Naive thymus-derived CD4-positive, alpha-beta T cell (primary cell): ENCODE results near the gene FUT7. TPM values are rescaled to one million over a fixed set of nuclear protein-coding genes. Genes with fewer than 3 reads are reported as not detected.
"Not testable (repeated sequence)": the region's sequence is repeated elsewhere in the genome, so short reads cannot be mapped to it uniquely, and the experiment has no call there.

Source experiments
- ATAC-seq: fragments of 150-1000 bp; cut with Tn5 transposase; 2 replicates; pipeline ENCODE4 v1.10.0; 2021; ENCODE audit warnings: mild to moderate bottlenecking, moderate library complexity
- CTCF ChIA-PET: fragments of 350-600 bp; sonication (Branson Sonifier 250); formaldehyde crosslinking; loops from one replicate; lab custom pipeline; 2021; ENCODE audit warnings: antibody characterized with exemption; lab: Charles Lee
- POLR2A ChIA-PET: fragments of 350-600 bp; sonication (Branson Sonifier 250); formaldehyde crosslinking; loops from one replicate; lab custom pipeline; 2021; ENCODE audit warnings: antibody characterized with exemption, inconsistent platforms; lab: Charles Lee
- DNase-seq, 9 donors: peaks; one replicate each; pipeline versions ENCODE4 v3.0.0 to v3.0.0-alpha.2; 2020 to 2022; ENCODE audit warnings: mixed read lengths in 1 of 9
- H3K27ac ChIP-seq: one replicate; pipeline ENCODE4 v1.7.0; 2013; ENCODE audit warnings: mild to moderate bottlenecking, low read depth, low read length, moderate library complexity
- H3K27me3 ChIP-seq, 2 donors: one replicate each; pipeline ENCODE4 v1.7.0; 2013; ENCODE audit warnings: low read length in 2 of 2, mild to moderate bottlenecking in 2 of 2, moderate library complexity in 2 of 2; ENCODE audit not compliant: control insufficient read depth in 2 of 2, insufficient read depth in 2 of 2
- H3K36me3 ChIP-seq, 3 experiments: 1 replicate in 2 of 3; 2 replicates in 1 of 3; pipeline ENCODE4 v1.7.0; 2013; ENCODE audit warnings: low read length in 3 of 3, mild to moderate bottlenecking in 3 of 3, moderate library complexity in 1 of 3; ENCODE audit not compliant: insufficient read depth in 3 of 3, control insufficient read depth in 2 of 3
- H3K4me1 ChIP-seq, 2 donors: one replicate each; pipeline ENCODE4 v1.7.0; 2013; ENCODE audit warnings: low read length in 2 of 2, mild to moderate bottlenecking in 2 of 2, moderate library complexity in 1 of 2; ENCODE audit not compliant: control insufficient read depth in 2 of 2, insufficient read depth in 2 of 2
- H3K4me3 ChIP-seq: 2 replicates; pipeline ENCODE4 v1.7.0; 2013; ENCODE audit warnings: mild to moderate bottlenecking, low read length
- H3K9me3 ChIP-seq, 3 experiments: 1 replicate in 2 of 3; 2 replicates in 1 of 3; pipeline ENCODE4 v1.7.0; 2013; ENCODE audit warnings: low read length in 3 of 3; ENCODE audit not compliant: control insufficient read depth in 2 of 3
- H3K27ac Mint-ChIP-seq, 9 donors: one replicate each; pipeline ENCODE4 v1.8.0; 2020 to 2022; ENCODE audit warnings: mixed read lengths in 9 of 9, mild to moderate bottlenecking in 8 of 9, moderate library complexity in 5 of 9, inconsistent platforms in 2 of 9
- H3K27me3 Mint-ChIP-seq, 5 donors: one replicate each; pipeline ENCODE4 v1.8.0; 2021 to 2022; ENCODE audit warnings: mixed read lengths in 5 of 5, mild to moderate bottlenecking in 1 of 5
- H3K36me3 Mint-ChIP-seq, 5 donors: one replicate each; pipeline ENCODE4 v1.8.0; 2020 to 2022; ENCODE audit warnings: mixed read lengths in 5 of 5, mild to moderate bottlenecking in 3 of 5, inconsistent platforms in 1 of 5
- H3K4me1 Mint-ChIP-seq, 7 donors: one replicate each; pipeline ENCODE4 v1.8.0; 2020 to 2022; ENCODE audit warnings: mixed read lengths in 7 of 7, mild to moderate bottlenecking in 3 of 7, inconsistent platforms in 1 of 7
- H3K4me3 Mint-ChIP-seq, 10 donors: one replicate each; pipeline ENCODE4 v1.8.0; 2020 to 2022; ENCODE audit warnings: mild to moderate bottlenecking in 10 of 10, mixed read lengths in 10 of 10, moderate library complexity in 6 of 10, inconsistent platforms in 2 of 10
- H3K9me3 Mint-ChIP-seq, 11 donors: one replicate each; pipeline ENCODE4 v1.8.0; 2020 to 2022; ENCODE audit warnings: mixed read lengths in 11 of 11, mild to moderate bottlenecking in 4 of 11, inconsistent platforms in 1 of 11, moderate library complexity in 1 of 11
- intact Hi-C, 2 donors: fragments of 100-400 bp; cut with micrococcal nuclease; formaldehyde crosslinking; loops; one replicate each; pipeline ENCODE4 v1.15.1; 2023
- polyA plus RNA-seq, 2 donors: library from polyadenylated mRNA; unstranded; fragments of 300-500 nt; fragmentation: Illumina TruSeq; gene quantifications; one replicate each; pipeline ENCODE4 v1.2.3, GENCODE V29; 2021
- total RNA-seq, 6 experiments: library from RNA in 5 of 6; stranded (reverse) in 5 of 6; gene quantifications; 1 replicate in 5 of 6; 2 replicates in 1 of 6; pipeline ENCODE4 v1.2.3 and lab custom pipeline; 2021 to 2026

Gene FUT7
- total and polyA plus RNA-seq, 7 experiments from 2014 or later: 0.06 to 4.6 (median 0.32) TPM; not detected in 1

- H3K9me3 Mint-ChIP-seq, H3K4me1 ChIP-seq, POLR2A ChIA-PET, DNase-seq, H3K4me3 ChIP-seq, H3K36me3 Mint-ChIP-seq, H3K36me3 ChIP-seq, H3K4me1 Mint-ChIP-seq, H3K27ac Mint-ChIP-seq, H3K27ac ChIP-seq, ATAC-seq, H3K27me3 Mint-ChIP-seq, H3K27me3 ChIP-seq, H3K9me3 ChIP-seq, H3K4me3 Mint-ChIP-seq: not testable (repeated sequence)
- CTCF ChIA-PET: interaction anchor here (2.5 kb wide), 1 partner anchor 16 kb away, joined by 11 read pairs; no protein-coding TSS in a partner anchor
- intact Hi-C loops: loop anchor here in 1 of 2 donors (10.0 kb wide), 1 partner anchor 278 kb away; no protein-coding TSS in a partner anchor
These were observed 30.9 kb upstream of the FUT7 start for GRCh38 chr9:137062798-137063197.

GRCh38 chr9:137062384-137062783, 30.5 kb upstream of the FUT7 start:
- ChIA-PET CTCF (interaction anchor here (2.5 kb wide), 1 partner anchor 16 kb away, joined by 11 read pairs; no protein-coding TSS in a partner anchor), POLR2A (no interaction called here)
- H3K4me3 ChIP-seq: no peak overlapping the region
- H3K36me3 ChIP-seq: no peaks in the 10 kb centered on the region
- peaks cover 0 to 4% (median 0%) of the 10 kb centered on the region in 5 donors for H3K36me3 Mint-ChIP-seq
- H3K4me1 ChIP-seq: no peaks in the 10 kb centered on the region
- H3K27me3 Mint-ChIP-seq: no peaks in the 10 kb centered on the region
- intact Hi-C loops: loop anchor here in 1 of 2 donors (10.0 kb wide), 1 partner anchor 278 kb away; no protein-coding TSS in a partner anchor
- peaks cover 0 to 3% (median 0%) of the 10 kb centered on the region in 7 donors for H3K4me1 Mint-ChIP-seq
- H3K27me3 ChIP-seq: no peaks in the 10 kb centered on the region
- no peak overlapping the region for H3K27ac Mint-ChIP-seq
- DNase-seq (no peak), ATAC-seq (no peak)
- no peaks in the 10 kb centered on the region for H3K9me3 ChIP-seq
- H3K27ac ChIP-seq: no peak overlapping the region
- H3K9me3 Mint-ChIP-seq: no peaks in the 10 kb centered on the region
- H3K4me3 Mint-ChIP-seq: no peak overlapping the region

DNA sequence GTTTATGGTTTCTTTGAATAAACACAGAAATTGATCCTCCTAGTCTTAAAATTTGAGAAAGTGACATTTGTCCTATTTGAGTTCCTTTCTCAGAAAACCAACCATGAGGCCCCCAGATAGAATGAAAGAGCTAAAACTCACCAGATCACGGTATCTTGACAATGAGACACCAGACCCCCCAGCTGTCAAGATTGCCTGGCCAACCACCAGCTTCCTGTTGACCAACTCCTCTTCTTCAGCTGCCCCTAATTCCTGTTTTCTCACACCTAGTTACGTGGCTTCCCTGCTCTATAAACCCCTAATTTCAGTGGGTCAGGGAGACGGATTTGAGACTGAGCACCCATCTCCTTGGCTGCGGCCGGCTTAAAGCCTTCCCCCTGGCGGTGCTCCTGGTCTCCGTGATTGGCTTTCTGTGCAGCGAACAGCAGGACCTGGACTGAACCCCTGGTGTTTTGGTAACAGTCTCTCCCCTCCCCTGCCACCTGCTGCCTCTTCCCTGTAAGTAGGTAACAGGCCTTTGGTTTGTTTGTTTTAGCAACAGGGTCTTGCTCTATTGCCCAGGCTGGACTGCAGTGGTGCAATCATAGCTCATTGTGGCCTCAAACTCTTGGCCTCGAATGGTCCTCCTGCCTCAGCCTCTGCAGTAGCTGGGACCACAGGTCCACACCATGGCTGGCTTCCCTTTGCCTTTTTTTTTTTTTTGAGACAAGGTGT, 26.8 kb upstream of the FUT7 start:
- Histone ChIP-seq H3K4me1 (no peaks in the 10 kb centered on the region), H3K4me3 (no peak overlapping the region), H3K27me3 (no peaks in the 10 kb centered on the region), H3K27ac (no peak overlapping the region), H3K36me3 (no peaks in the 10 kb centered on the region), H3K9me3 (no peaks in the 10 kb centered on the region)
- peaks cover 0 to 2% (median 0%) of the 10 kb centered on the region in 7 donors for H3K4me1 Mint-ChIP-seq
- H3K36me3 Mint-ChIP-seq: no peaks in the 10 kb centered on the region
- ChIA-PET POLR2A (interaction anchor here (1.1 kb wide), 1 partner anchor 12 kb away, joined by 4 read pairs; no protein-coding TSS in a partner anchor), CTCF (interaction anchor here (0.6 kb wide), 1 partner anchor 76 kb away, joined by 3 read pairs; no protein-coding TSS in a partner anchor)
- intact Hi-C loops: no loop called here
- ATAC-seq (no peak), DNase-seq (no peak)
- H3K4me3 Mint-ChIP-seq: no peak overlapping the region
- no peak overlapping the region for H3K27ac Mint-ChIP-seq
- no peaks in the 10 kb centered on the region for H3K9me3 Mint-ChIP-seq
- H3K27me3 Mint-ChIP-seq: peaks cover 0 to 13% (median 0%) of the 10 kb centered on the region in 5 donors

GRCh38 chr9:137057545-137057944, 25.7 kb upstream of the FUT7 start:
- intact Hi-C loops: no loop called here
- Histone ChIP-seq H3K27ac (no peak overlapping the region), H3K9me3 (no peaks in the 10 kb centered on the region), H3K4me1 (peaks cover 4 to 8% of the 10 kb centered on the region in 2 donors), H3K4me3 (no peak overlapping the region), H3K36me3 (no peaks in the 10 kb centered on the region), H3K27me3 (peaks cover 0 to 6% of the 10 kb centered on the region in 2 donors)
- Mint-ChIP-seq H3K4me1 (peaks cover 0 to 2% (median 0%) of the 10 kb centered on the region in 7 donors), H3K9me3 (no peaks in the 10 kb centered on the region), H3K4me3 (no peak overlapping the region), H3K27me3 (peaks cover 0 to 18% (median 0%) of the 10 kb centered on the region in 5 donors), H3K36me3 (no peaks in the 10 kb centered on the region), H3K27ac (no peak overlapping the region)
- ChIA-PET POLR2A (no interaction called here), CTCF (no interaction called here)
- no peak for ATAC-seq
- DNase-seq: no peak

DNA sequence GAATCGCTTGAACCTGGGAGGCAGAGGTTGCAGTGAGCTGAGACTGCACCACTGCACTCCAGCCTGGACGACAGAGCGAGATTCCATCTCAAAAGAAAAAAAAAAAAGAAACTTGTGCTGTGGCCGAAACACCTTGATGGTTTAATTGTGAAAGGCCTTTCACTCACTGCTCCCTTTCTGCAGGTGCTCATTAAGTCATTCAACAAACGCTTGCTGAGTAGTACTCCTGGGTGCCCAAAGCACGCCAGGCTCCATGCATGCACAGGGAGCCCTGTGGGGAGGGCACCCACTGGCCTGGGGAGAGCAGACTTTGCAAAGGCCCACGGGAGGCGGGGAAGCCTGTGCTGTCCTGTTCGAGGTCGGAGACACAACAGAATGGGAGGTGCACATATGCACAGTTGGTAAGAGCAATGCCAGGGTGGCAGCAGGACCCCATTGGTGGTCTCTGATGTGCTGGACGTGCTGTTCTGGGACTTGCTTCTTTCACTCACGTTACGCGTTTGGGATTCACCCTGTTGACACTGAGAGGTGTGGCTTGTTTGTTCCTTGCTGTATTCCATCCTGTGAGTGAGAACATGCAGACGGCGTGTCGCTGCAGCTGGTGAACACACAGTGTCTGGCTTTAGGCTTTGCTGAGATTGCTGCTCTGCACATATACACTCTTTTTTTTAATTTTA, 25.0 kb upstream of the FUT7 start:
- peaks cover 4 to 8% of the 10 kb centered on the region in 2 donors for H3K4me1 ChIP-seq
- no peak overlapping the region for H3K4me3 ChIP-seq
- H3K4me1 Mint-ChIP-seq: peaks cover 0 to 2% (median 0%) of the 10 kb centered on the region in 7 donors
- no peak for ATAC-seq
- H3K36me3 ChIP-seq: no peaks in the 10 kb centered on the region
- H3K9me3 Mint-ChIP-seq: no peaks in the 10 kb centered on the region
- H3K36me3 Mint-ChIP-seq: no peaks in the 10 kb centered on the region
- intact Hi-C loops: no loop called here
- no peak overlapping the region for H3K27ac ChIP-seq
- no peak overlapping the region for H3K4me3 Mint-ChIP-seq
- DNase-seq: no peak
- peak overlapping the region in 1 of 9 donors; percentile 13 for H3K27ac Mint-ChIP-seq
- peaks cover 0 to 24% (median 0%) of the 10 kb centered on the region in 5 donors for H3K27me3 Mint-ChIP-seq
- ChIA-PET CTCF (no interaction called here), POLR2A (interaction anchor here (0.5 to 0.6 kb wide), 2 partner anchors 20 to 329 kb away, joined by 3 to 4 read pairs; no protein-coding TSS in a partner anchor)
- H3K27me3 ChIP-seq: peaks cover 0 to 8% of the 10 kb centered on the region in 2 donors
- H3K9me3 ChIP-seq: no peaks in the 10 kb centered on the region

DNA sequence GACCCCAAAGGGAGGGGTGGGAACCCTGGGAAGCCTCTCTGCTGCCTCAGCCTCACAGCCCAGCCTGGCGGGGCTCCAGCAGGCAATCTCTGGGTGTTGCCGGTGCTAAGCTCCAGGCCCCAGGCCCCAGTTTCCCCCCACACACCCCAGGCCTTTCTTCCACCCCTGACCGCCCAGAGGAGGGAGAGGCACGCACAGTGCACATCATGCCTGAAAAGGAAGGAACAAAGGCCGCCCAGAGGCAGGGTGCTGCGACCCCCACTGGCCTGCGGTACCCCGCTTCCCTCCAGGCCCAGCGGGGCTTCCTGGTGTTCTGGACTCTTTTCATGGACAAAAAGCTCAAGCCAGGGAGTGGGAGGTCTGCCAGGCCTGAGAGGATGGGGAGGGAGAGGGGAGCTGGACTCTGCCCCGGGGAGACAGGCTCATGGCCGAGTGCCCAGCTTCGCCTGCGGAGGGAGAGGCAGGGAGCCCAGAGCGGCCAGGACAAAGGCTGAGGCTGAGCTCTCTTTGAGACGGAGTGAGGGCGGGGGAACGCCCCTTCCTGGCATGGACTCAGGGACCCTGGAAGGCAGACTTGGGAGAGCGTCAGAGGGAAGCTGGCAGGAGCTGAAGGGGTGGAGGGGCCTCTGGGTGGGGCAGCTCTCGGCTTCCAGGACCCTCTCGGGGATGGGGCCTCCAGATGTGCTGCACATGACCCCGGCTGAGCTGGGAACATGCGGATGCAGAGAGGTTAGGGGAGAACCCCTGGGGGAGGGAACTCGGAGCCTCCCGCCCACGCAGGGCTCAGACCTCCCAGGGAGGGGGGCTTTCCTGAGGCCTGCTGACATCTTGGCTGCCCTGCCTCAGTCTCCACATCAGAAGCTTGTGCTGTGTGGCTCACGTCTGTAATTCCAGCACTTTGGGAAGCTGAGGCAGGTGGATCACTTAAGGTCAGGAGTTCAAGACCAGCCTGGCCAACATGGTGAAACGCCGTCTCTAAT, 23.8 kb upstream of the FUT7 start:
- peaks cover 0 to 25% (median 1%) of the 10 kb centered on the region in 5 donors for H3K27me3 Mint-ChIP-seq
- H3K27me3 ChIP-seq: peaks cover 0 to 14% of the 10 kb centered on the region in 2 donors
- H3K4me1 Mint-ChIP-seq: peaks cover 0 to 2% (median 0%) of the 10 kb centered on the region in 7 donors
- H3K4me3 ChIP-seq: no peak overlapping the region
- POLR2A ChIA-PET: interaction anchor here (0.5 to 0.6 kb wide), 2 partner anchors 20 to 330 kb away, joined by 3 read pairs; no protein-coding TSS in a partner anchor
- DNase-seq (no peak), ATAC-seq (no peak)
- peaks cover 4 to 8% of the 10 kb centered on the region in 2 donors for H3K4me1 ChIP-seq
- H3K36me3 Mint-ChIP-seq: no peaks in the 10 kb centered on the region
- H3K36me3 ChIP-seq: no peaks in the 10 kb centered on the region
- no peaks in the 10 kb centered on the region for H3K9me3 ChIP-seq
- CTCF ChIA-PET: interaction anchor here (0.6 to 1.0 kb wide), 2 partner anchors 9 to 13 kb away, joined by 3 read pairs; no protein-coding TSS in a partner anchor
- no peak overlapping the region for H3K27ac Mint-ChIP-seq
- H3K27ac ChIP-seq: no peak overlapping the region
- no peaks in the 10 kb centered on the region for H3K9me3 Mint-ChIP-seq
- intact Hi-C loops: no loop called here
- peak overlapping the region in 1 of 10 donors; percentile 50 for H3K4me3 Mint-ChIP-seq
